Fibroblast of skin of back (primary cell): ENCODE results near the gene MAP3K8.
"Not testable (repeated sequence)": the region's sequence is repeated elsewhere in the genome, so short reads cannot be mapped to it uniquely, and the experiment has no call there.

Experiments
- DNase-seq: peaks from one replicate; pipeline ENCODE4 v3.0.0-alpha.2; 2013

MAP3K8 gene

DNA sequence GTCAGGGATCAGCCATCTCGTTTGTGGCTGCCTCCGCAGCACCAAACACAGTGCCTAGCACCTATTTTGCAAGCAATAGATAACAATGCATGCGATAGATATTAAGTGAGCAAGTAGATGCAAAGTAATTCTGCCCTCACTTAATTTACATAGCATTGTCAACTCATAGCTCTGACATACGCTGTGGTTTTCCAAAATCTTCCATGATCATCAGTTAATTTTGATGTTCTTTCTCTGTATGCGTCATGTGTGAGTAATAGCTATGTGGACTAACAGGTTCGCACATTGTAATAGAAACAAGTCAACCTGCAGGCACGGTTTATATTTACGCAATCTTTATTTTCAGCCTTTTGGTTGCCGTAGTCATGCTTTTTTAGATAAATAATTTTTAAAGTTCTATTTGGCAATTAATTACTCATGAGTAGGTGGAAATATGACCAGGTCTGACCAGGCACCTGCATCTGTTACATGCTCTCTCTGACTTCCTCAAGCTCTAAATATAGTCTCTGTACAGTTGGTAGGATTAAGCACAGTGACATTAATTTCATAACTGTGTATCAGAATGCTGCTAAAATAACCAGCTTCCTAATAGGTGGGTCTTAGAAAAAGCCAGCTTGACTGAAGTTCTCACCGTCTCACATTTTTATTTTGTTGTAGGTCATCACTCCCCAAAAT, 13.3 kb downstream of the MAP3K8 start:
- DNase-seq, result no peak

DNA sequence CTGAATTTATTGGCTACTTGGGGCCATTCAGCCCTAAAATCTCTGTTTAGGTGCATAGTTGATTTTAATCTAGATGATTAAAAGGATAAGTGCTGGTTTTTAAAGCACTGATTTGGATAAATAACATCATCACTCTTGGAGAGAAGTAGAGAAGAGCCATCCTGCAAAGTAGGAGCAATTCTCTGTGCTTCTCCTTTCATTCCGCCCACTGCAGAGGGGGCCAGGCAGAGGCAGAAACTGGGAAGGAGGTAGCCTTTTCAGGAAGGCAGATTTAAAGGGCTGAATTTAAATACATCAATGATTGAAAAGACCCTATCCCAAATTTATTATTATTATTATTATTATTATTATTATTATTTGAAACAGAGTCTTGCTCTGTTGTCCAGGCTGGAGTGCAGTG, 14.1 kb downstream of the MAP3K8 start:
- DNase-seq, result no peak

DNA sequence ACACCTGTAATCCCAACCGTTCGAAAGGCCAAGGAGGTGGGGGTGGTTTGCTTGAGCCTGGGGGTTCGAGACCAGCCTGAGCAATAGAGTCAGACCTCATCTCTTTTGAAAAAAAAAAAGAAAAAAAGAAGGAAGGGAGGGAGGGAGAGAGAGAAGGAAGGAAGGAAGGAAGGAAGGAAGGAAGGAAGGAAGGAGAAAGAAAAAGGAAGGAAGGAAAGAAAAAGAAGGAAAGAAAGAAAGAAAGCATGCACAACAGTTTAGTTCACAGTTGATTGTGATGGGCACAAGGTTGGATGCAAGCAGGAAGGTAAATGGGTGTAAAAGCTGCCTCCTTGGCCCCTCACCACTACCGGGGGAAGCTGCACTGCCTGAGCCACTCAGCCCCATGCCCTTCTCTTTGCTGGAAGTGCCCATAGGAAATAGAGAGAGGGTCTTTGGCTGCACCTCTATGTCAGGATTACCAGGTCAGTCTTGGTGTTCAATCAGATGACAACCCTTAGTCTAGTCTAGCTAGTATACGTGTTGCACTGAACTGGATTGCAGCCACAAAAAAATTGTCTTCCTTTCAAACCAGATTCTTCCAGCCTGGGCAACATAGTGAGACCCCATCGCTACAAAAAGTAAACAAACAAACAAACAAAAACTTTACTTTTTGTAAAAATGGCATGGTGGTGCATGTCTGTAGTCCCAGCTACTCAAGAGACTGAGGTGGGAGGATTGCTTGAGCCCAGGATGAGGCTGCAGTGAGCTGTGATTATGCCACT, 20.0 kb downstream of the MAP3K8 start:
- DNase-seq, result no peak

DNA sequence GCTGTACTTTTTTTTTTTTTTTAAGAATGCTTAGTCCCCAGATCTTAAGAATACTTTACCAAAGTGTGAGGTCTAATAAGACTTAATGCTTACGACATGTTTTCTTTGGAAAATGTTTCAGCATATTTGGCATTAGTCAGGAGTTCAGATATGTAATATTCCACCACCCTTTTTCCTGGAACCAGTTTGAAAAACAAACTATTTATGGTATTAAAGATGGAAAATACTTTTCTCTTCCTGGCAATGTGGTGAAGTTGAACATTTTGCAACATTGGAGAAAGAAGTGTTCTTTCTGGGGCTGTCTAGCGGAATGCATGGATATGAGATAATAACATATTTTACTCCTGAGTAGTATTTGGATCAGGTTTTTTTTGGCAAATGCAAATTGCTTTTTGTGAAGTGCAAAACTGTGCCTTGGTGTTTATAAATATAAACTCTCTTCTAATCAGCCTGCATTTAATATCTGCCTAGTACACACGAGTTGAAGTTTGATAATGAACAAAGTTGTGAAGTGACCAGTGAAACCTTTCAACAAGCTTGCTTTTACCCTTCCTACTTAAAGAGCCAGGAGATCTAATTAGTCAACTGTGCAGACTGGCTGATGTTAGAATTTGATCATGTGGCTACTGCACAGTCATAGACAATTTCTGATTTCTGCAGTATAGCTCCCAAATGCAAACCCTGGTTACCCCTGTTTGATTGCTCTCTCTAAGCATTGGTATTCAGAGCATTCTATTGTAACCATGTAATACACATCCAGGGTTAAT, 20.9 kb downstream of the MAP3K8 start:
- DNase-seq, result peak; percentile 98

DNA sequence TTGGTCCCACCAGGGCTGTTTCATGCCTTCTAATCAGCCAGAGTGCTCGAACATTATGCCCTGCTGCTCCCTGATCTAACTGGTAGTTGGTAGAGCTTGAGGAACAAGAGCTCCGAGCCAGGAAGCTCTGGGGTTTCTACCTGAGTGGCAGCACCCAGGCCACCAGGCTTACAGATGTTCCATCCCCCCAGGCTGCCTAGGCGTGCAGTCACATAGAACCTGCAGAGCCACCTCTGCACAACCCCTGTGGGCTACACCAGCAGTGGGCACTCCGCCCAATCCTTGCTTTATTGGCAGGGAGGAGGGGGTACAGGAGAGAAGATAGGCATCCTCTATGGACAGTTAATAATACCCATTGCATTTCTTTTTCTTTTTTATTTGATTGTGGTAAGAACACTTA, 21.8 kb downstream of the MAP3K8 start:
- no peak for DNase-seq

DNA sequence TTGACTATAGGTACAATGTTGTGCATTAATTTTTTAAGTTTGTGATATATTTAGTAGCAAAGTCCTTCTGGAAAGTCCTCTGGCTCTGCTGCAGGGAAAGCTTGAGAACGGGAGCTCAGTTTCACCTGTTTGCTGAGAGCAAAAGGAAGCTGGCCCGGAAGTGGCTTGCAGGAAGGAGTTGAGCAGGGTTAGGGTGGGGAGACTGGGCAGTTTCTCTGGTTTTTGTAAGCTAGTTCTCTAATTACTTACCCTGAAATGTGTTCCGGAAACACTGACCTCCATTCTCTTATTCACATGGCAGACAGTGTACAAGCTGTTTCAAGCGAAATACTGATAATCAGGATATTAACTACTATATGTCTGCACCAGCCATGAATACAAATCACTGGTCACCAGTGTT, 22.3 kb downstream of the MAP3K8 start:
- DNase-seq, result no peak

DNA sequence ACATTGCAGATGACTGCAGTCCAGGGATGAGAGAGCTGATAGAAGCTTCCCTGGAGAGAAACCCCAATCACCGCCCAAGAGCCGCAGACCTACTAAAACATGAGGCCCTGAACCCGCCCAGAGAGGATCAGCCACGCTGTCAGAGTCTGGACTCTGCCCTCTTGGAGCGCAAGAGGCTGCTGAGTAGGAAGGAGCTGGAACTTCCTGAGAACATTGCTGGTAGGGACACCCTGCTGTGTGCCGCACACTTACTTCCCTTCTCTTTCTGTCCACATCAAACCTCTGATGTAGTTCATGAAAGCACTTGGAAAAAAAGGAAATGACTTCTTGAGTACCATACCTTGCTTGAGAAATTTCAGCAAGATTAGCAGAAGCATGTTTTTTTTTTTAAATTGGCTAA, 25.3 kb downstream of the MAP3K8 start:
- DNase-seq, result no peak

DNA sequence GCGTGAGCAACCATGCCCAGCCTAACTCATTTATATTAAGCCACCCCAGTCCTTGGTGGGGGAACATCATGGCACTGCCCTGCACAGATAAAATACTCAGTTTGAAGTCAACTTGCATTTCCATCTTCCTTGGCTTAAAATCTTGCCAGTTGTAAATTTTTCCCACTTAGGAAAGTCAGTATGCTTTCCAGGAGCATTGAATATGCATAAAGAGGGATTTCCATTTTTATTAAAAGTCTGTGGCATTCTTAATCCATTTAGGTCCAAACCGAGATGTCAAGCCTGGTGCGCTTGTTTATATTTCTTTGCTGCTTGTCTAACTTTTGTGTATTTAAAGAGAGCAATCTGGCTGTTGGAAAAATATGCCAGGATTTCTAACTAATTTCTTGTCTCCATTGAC, 26.1 kb downstream of the MAP3K8 start:
- DNase-seq, result no peak

DNA sequence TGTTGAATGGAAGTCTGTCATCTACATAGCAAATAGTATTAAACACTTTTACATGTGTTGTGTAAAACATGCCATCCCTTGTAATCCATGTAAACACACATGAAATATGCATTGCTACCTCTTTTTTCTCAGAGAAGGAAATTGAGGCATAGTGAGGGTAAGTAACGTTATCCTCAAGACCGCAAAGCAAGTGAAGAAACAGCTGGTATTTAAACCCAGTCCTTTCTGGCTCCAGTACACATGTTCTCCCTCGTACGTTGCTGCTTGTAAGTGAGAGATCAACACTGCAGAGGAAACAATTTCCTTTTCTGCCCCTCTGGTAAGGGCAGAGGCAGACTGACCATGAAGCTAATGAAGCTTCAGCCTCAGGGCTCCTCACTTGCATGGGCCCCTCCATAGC, 28.5 kb downstream of the MAP3K8 start:
- DNase-seq, result no peak

DNA sequence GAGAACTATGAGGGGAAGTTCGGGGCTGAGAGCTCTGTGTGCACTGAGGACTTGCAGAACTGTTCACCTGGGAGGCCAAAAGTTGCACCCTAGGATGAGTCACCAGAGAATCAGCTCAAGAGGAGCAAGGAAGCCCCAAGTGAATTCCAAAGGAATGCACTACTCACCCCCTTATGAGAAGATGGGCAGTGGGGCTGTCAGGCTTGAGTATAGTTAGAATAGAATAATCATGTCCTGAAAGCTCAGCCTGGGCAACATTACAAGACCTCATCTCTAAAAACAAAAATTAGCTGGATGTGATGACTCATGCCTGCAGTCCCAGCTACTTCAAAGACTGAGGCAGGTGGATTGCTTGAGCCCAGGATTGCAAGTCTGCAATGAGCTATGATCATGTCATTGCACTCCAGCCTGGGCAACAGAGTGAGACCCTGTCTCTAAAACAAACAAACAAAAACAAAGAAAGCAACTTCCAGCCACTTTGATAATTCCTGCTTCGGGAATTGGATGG, 30.0 kb downstream of the MAP3K8 start:
- DNase-seq, result peak; percentile 65

DNA sequence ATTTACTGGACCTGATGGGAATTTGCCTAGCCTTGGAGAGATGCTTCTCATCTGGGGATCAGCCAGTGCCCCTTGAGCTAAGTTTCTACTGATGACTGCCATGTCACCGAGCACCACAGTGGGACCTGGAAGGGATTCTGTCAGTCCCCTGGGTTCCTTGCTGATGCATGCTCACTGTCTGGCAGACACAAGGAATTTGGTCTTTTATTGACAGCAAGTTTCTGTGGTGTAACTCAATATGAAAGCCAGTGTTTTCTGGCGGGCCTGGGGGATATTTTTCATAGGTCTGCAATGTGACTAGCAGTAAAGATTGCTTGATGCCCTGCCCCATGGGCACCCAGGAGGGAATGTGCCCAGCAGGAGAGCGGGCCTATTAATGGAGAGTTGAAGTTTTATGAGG, 30.7 kb downstream of the MAP3K8 start:
- DNase-seq, result peak; percentile 24

DNA sequence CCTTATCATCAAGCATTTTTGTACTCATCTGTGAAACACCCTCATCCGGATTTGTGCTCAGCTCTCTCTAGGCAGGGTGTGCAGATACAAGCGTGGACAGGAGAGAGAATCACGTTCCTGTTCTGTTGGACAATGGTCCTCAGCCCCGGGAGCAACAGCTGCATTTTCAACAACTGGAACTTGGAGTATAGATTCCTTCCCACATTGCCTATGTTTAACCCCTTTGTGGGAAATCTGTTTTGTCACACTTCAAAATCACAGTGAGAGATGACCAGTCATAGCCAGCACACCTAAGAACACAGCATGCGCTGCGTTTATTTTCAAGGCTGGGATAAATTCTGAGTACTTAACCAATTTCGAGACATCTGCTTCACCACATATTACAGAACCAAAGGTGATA, 32.5 kb downstream of the MAP3K8 start:
- no peak for DNase-seq

DNA sequence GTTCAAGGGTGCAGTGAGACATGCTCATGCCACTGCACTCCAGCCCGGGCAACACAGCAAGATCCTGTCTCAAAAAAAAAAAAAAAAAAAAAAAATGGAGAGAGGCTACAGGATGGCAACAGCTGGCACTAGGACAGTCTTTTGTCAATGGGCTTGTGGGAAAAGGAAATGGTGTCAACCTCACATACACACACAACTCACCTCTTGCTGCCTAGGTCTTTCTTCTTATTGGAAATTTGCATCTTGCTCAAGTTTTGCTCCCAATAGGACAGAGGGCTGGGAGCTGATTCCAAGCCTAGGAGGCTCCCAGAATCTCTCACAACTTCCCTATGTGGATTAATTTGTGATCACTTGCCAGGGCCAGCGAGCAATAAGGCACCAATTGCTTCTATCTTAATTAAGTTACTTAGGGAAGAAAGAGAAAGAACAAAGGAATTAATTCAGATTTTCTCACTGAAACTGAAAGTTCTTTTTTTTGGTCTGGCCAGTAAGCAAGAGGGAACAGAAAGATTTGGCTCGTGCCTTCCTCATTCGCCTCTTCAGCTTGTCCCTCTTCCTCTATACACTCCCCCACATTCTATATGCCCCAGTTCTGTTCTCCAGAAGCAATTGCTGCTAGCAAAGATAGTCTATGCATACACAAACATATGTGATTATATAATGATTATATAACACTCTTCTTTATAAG, 33.8 kb downstream of the MAP3K8 start:
- DNase-seq, result no peak

DNA sequence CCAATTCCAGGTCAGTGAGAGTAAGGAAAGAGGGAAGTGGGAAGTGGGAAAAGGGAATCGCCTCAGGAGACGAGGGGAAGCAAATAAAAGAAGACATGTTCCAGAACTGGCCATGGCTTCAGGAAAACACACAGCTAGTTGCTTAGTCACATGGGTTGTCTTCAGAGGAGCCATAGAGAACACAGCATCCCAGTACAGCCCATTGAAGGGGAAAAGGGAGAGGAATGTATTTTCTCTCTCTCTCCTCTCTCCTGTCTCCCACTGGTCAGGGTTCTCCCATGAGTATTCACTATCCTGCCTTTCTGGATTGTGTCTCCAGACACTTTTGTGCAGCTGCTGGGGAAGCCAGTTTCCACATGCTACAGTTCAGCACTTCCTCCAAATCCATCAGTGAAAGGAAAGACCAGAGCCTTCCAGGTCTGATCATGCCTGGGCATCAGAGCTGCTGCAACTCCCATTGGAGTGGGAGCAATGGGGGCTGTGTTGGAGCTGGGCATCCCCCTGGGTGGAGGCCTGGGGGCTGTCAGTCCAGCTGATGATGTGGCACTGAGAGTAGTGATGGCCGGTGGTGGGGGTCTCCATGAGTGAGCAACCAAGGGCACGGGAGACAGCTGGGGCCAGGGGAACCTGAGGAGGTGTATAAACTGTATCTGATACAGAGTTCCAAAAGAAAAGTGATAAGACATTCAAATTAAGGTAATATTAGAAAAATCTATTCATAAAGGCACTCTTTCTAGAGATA, 38.6 kb downstream of the MAP3K8 start:
- DNase-seq, result no peak

DNA sequence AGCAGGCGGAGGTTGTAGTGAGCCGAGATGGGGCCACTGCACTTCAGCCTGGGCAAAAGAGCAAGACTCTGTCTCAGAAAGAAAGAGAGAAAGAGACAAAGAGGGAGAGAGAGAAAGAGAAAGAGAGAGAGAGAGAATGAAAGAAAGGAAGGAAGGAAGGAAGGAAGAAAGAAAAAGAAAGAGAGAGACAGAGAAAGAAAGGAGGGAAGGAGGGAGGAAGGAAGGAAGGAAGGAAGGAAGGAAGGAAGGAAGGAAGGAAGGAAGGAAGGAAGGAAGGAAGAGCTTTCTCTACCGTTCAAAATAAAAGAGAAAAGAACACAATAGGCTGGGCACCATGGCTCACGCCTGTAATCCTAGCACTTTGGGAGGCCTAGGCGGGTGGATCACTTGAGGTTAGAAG, 41.5 kb downstream of the MAP3K8 start:
- DNase-seq, result not testable (repeated sequence)

DNA sequence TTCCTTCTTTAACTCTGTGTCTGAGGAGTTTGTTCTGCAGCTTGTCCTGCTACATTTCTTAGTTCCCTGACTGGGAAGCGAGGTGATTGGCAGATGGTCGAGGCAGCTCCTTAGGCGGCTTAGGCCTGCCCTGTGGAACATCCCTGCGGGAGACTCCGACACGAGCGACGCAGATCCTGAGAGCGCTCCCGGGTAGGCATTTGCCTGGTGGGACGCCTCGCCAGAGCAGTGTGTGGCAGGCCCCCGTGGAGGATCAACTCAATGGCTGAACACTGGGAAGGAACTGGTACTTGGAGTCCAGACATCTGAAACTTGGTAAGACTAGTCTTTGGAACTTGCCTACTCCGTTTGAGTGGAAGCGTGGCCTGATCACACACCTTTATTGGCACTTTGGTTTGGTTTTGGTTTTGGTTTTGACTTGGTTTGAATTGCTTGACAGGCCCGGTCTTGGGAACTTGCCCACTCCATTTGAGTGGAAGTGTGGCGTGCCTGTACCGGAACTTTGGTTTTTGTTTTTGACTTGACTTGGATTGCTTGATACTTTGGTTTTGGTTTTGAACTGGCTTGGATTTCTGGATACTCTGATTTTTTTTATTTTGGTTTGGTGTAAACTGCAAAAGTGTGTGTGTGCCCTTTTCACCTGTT, 42.6 kb downstream of the MAP3K8 start:
- no peak for DNase-seq

DNA sequence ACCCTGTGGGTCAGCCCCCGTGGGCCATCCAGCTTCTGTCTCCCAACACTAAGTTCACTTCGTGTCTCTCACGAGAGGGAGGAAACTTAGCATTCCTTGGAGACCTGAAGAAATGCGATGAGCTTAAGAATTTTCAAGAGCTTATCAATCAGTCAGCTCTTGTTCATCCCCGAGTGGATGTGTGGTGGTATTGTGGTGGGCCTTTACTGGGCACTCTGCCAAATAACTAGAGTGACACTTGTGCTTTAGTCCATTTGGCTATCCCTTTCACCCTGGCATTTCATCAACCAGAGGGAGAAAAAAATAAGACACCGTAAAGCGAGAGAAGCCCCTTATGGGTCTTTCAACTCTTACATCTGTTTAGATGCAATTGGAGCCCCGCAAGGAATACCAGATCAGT, 45.5 kb downstream of the MAP3K8 start:
- DNase-seq, result not testable (repeated sequence)

DNA sequence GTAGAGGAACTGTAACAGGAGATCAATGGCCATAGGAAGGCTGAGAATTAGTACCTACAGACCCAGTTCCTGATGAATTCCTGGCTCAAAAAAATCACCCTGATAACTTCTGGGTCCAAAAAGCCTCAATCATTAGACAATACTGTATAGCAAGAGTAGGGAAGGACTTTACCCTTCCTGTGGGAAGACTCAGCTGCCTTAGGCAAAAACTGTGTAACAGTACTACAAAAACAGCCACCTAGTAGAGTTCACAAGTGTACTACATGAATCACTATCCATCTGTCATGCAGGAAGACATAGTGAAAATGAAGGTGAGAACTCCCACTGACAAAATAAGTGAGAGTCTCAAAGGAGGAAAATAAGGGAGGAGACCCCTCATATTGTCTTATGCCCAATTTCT, 47.6 kb downstream of the MAP3K8 start:
- DNase-seq, result no peak

DNA sequence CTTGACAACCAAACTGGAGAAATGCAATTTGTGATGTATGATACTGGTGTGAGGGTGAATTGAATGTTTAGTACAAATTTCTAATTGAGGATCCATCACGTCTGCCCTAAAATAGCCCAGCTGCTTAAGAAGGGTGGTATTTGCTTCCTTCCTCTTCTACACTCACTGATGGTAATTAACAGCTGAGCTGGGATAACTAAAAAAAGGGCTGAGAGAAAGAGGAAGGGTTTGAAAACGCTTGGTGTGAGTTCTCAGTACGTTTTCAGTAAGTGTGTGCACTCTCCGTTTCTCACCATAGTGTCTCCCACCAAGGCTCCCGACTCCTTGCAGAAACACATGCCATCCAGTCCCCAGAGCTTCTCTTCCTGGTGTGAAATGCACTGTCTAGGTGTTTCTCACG, 54.3 kb downstream of the MAP3K8 start:
- no peak for DNase-seq

DNA sequence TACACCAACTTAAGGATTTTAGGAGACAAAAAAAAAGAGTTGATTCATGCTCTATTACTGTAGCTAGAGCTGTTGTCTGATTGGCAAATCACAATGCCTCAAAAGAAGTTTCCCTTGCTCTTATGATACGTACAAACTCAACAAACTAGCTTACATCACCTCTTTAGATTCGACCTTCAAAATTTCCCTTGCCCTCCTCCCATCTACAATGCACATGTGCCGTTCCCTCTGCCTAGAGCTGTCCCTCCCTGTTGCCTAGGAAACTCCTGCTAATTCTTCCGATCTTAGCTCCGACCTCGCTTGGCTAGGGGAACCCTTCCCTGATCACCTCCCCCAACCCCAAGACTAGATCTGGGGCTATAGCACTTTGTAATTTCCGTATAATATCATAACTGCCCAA, 55.4 kb downstream of the MAP3K8 start:
- no peak for DNase-seq

DNA sequence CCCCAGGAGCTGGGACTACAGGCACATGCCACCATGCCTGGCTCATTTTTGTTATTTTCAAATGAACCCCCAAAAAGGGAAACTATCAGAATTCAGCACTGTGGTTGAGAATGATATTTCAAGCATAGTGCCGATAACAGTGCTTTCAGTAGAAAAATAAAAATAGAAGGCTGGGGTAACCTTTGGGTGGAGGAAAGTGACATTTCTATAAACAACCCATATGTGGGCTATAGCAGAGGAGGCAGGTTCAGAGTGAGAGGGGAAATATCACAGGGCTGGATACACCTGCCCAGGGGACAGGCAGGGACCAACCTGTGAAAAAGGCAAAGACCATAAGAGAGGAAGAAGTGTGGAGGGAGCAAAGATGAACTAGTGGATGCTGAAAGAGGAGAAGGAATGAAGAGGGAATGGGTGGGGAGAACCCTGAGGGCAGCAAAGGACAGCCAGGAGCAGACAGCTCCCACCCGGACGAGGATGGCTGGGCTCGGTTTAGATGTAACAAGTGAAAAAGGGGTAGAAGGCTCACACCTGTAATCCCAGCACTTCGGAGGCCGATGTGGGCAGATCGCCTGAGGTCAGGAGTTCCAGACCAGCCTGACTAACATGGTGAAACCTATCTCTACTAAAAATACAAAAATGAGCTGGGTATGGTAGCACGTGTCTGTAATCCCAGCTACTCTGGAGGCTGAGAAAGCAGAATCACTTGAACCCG, 56.5 kb downstream of the MAP3K8 start:
- DNase-seq, result no peak
